HepG2 (cell line): ENCODE measurements around the gene BMPR1B.

Source experiments
- CBX5 ChIP-seq: sonication (generic); formaldehyde crosslinking; IDR thresholded peaks from 2 replicates; pipeline ENCODE4 v1.4.0; 2020; ENCODE audit warnings: missing genetic modification reagents, borderline replicate concordance
- ELF4 ChIP-seq: sonication (generic); formaldehyde crosslinking; IDR thresholded peaks from 2 replicates; pipeline ENCODE4 v1.5.0; 2020; ENCODE audit warnings: missing genetic modification reagents, mild to moderate bottlenecking, moderate library complexity, borderline replicate concordance
- LBX2 ChIP-seq: sonication (generic); formaldehyde crosslinking; IDR thresholded peaks from 2 replicates; pipeline ENCODE4 v1.5.0; 2020; ENCODE audit warnings: missing genetic modification reagents, mild to moderate bottlenecking, borderline replicate concordance
- RXRA ChIP-seq: sonication (generic); formaldehyde crosslinking; IDR thresholded peaks from 2 replicates; pipeline ENCODE4 v1.5.1; 2020; ENCODE audit warnings: missing genetic modification reagents
- ZFP91 ChIP-seq: sonication (generic); formaldehyde crosslinking; IDR thresholded peaks from 2 replicates; pipeline ENCODE4 v1.9.0; 2022; ENCODE audit warnings: missing genetic modification reagents, mild to moderate bottlenecking, borderline replicate concordance
- ZNF10 ChIP-seq: sonication (generic); formaldehyde crosslinking; IDR thresholded peaks from 2 replicates; pipeline ENCODE4 v1.4.0; 2020; ENCODE audit warnings: mild to moderate bottlenecking, low read depth, missing genetic modification reagents, borderline replicate concordance
- ZNF235 ChIP-seq: sonication (generic); formaldehyde crosslinking; IDR thresholded peaks from 2 replicates; pipeline ENCODE4 v1.8.1; 2023; ENCODE audit warnings: mild to moderate bottlenecking, missing genetic modification reagents, borderline replicate concordance
- ZNF263 ChIP-seq: sonication (generic); formaldehyde crosslinking; IDR thresholded peaks from 2 replicates; pipeline ENCODE4 v1.4.0; 2020; ENCODE audit warnings: missing genetic modification reagents
- ZNF780A ChIP-seq: sonication (generic); formaldehyde crosslinking; IDR thresholded peaks from 2 replicates; pipeline ENCODE4 v1.8.0; 2022; ENCODE audit warnings: mild to moderate bottlenecking, missing genetic modification reagents, moderate library complexity
- TF ChIP-seq, protein P1 (sequence below): sonication (generic); formaldehyde crosslinking; IDR thresholded peaks from 2 replicates; pipeline ENCODE4 v1.5.0; 2020; ENCODE audit warnings: mild to moderate bottlenecking, missing genetic modification reagents, moderate library complexity

- no peak for TF ChIP-seq ZNF235 (CRISPR knock-in tag)
- TF ChIP-seq ZNF263 (CRISPR knock-in tag): no peak
- no peak for TF ChIP-seq CBX5
- TF ChIP-seq LBX2: no peak
- TF ChIP-seq ELF4: no peak
- TF ChIP-seq, protein P1, sequence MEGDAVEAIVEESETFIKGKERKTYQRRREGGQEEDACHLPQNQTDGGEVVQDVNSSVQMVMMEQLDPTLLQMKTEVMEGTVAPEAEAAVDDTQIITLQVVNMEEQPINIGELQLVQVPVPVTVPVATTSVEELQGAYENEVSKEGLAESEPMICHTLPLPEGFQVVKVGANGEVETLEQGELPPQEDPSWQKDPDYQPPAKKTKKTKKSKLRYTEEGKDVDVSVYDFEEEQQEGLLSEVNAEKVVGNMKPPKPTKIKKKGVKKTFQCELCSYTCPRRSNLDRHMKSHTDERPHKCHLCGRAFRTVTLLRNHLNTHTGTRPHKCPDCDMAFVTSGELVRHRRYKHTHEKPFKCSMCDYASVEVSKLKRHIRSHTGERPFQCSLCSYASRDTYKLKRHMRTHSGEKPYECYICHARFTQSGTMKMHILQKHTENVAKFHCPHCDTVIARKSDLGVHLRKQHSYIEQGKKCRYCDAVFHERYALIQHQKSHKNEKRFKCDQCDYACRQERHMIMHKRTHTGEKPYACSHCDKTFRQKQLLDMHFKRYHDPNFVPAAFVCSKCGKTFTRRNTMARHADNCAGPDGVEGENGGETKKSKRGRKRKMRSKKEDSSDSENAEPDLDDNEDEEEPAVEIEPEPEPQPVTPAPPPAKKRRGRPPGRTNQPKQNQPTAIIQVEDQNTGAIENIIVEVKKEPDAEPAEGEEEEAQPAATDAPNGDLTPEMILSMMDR (CRISPR knock-in tag): no peak
- TF ChIP-seq ZNF10 (CRISPR knock-in tag): no peak
- no peak for TF ChIP-seq RXRA (CRISPR knock-in tag)
- no peak for TF ChIP-seq ZNF780A (CRISPR knock-in tag)
- no peak for TF ChIP-seq ZFP91 (CRISPR knock-in tag)
Measured at GRCh38 chr4:95077864-95078263, 320.1 kb downstream of the BMPR1B start.
